AG04450 (cell line): ENCODE measurements around the gene HDAC5. TPM values are rescaled to one million over a fixed set of nuclear protein-coding genes. Genes with fewer than 3 reads are reported as not detected.

Experiments
- CTCF ChIA-PET: fragments of 300-600, 350-600 bp; formaldehyde crosslinking; extraction: SDS; loops from one replicate; lab custom pipeline; 2022; ENCODE audit warnings: antibody characterized with exemption, inconsistent platforms; lab: Charles Lee
- POLR2A ChIA-PET: fragments of 350-600 bp; formaldehyde crosslinking; extraction: SDS; loops from one replicate; lab custom pipeline; 2021; ENCODE audit warnings: antibody characterized with exemption, inconsistent platforms; lab: Yijun Ruan, JAX
- DNase-seq: peaks from one replicate; pipeline ENCODE4 v3.0.0-alpha.2; 2011; ENCODE audit warnings: low read depth, low spot score
- H3K27ac ChIP-seq: one replicate; pipeline ENCODE4 v1.5.1; 2012; ENCODE audit warnings: low read depth, low read length, control low read depth
- H3K27me3 ChIP-seq: one replicate; pipeline ENCODE4 v1.6.0; 2012; ENCODE audit warnings: low read length; ENCODE audit not compliant: control insufficient read depth, insufficient read depth
- H3K4me3 ChIP-seq: 2 replicates; pipeline ENCODE4 v1.5.1; 2011; ENCODE audit warnings: mild to moderate bottlenecking, low read depth, low read length, control low read depth
- H3K9me3 ChIP-seq: 2 replicates; pipeline ENCODE4 v1.5.1; 2012; ENCODE audit warnings: low read length; ENCODE audit not compliant: control insufficient read depth, insufficient read depth
- polyA plus RNA-seq: library from polyadenylated mRNA; depleted of rRNA; stranded (reverse); fragments of >200 nt; gene quantifications from 2 replicates; pipeline ENCODE4 v1.2.3, GENCODE V29; 2011
- TF ChIP-seq, protein P1 (sequence below): IDR thresholded peaks from 2 replicates; pipeline ENCODE4 v1.5.1; 2011; ENCODE audit warnings: low read depth, low read length, control low read depth, inconsistent platforms

HDAC5 gene
- polyA plus RNA-seq, 1 experiment = 21.3 TPM

DNA sequence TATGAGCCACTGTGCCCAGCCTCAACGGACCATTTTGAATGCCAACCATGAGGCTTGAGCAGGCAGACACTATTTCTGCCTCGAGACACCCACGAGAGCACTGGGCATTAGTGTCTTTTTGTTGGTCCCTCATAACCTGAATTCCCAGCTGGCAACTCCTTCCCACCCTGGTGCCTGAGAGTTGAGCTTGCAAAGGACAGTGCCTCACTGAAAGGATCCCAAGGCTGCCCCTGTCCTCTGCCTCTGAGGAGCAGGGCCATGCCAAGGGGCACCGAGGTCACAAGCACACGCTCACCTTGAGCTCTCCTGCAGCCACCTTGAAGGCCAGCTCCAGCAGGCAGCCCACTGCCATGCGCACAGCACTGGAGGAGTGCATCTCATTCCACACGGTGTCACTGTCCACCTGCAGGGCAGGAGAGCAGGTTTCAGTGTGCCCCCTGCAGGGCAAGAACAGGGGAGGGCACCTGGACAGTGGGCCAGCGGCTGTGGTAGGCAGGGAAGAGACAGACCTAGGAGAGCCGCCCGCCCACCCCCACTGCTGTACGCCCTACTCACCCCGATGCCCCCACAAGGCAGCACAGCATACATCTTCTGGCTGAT lies 40.1 kb downstream of the HDAC5 start:
- Histone ChIP-seq H3K27me3 (no peaks in the 10 kb centered on the region), H3K9me3 (no peaks in the 10 kb centered on the region), H3K4me3 (no peak overlapping the region), H3K27ac (no peak overlapping the region)
- TF ChIP-seq, protein P1, sequence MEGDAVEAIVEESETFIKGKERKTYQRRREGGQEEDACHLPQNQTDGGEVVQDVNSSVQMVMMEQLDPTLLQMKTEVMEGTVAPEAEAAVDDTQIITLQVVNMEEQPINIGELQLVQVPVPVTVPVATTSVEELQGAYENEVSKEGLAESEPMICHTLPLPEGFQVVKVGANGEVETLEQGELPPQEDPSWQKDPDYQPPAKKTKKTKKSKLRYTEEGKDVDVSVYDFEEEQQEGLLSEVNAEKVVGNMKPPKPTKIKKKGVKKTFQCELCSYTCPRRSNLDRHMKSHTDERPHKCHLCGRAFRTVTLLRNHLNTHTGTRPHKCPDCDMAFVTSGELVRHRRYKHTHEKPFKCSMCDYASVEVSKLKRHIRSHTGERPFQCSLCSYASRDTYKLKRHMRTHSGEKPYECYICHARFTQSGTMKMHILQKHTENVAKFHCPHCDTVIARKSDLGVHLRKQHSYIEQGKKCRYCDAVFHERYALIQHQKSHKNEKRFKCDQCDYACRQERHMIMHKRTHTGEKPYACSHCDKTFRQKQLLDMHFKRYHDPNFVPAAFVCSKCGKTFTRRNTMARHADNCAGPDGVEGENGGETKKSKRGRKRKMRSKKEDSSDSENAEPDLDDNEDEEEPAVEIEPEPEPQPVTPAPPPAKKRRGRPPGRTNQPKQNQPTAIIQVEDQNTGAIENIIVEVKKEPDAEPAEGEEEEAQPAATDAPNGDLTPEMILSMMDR = no peak
- no peak for DNase-seq
- ChIA-PET POLR2A (interaction anchor here (0.6 to 0.7 kb wide), 2 partner anchors 67 to 139 kb away, joined by 3 to 6 read pairs; no protein-coding TSS in a partner anchor), CTCF (interaction anchor here (1.1 to 1.4 kb wide), 4 partner anchors 10 to 33 kb away, joined by 3 to 6 read pairs (median 5); no protein-coding TSS in a partner anchor)

- no peaks in the 10 kb centered on the region for H3K9me3 ChIP-seq
- H3K4me3 ChIP-seq = no peak overlapping the region
- TF ChIP-seq, protein P1 = no peak
- no peak for DNase-seq
- ChIA-PET POLR2A (interaction anchor here (0.8 kb wide), 1 partner anchor 26 kb away, joined by 3 read pairs; no protein-coding TSS in a partner anchor), CTCF (no interaction called here)
- H3K27ac ChIP-seq = no peak overlapping the region
- no peaks in the 10 kb centered on the region for H3K27me3 ChIP-seq
These were observed 41.0 kb downstream of the HDAC5 start for GRCh38 chr17:44082256-44082927.

GRCh38 chr17:44081681-44082080 lies 41.8 kb downstream of the HDAC5 start:
- no peak for DNase-seq
- Histone ChIP-seq H3K9me3 (no peaks in the 10 kb centered on the region), H3K27me3 (no peaks in the 10 kb centered on the region), H3K27ac (peak overlapping the region; percentile 3), H3K4me3 (no peak overlapping the region)
- TF ChIP-seq, protein P1 = no peak
- CTCF ChIA-PET = no interaction called here
- POLR2A ChIA-PET = interaction anchor here (0.8 kb wide), 1 partner anchor 27 kb away, joined by 3 read pairs; no protein-coding TSS in a partner anchor

DNA sequence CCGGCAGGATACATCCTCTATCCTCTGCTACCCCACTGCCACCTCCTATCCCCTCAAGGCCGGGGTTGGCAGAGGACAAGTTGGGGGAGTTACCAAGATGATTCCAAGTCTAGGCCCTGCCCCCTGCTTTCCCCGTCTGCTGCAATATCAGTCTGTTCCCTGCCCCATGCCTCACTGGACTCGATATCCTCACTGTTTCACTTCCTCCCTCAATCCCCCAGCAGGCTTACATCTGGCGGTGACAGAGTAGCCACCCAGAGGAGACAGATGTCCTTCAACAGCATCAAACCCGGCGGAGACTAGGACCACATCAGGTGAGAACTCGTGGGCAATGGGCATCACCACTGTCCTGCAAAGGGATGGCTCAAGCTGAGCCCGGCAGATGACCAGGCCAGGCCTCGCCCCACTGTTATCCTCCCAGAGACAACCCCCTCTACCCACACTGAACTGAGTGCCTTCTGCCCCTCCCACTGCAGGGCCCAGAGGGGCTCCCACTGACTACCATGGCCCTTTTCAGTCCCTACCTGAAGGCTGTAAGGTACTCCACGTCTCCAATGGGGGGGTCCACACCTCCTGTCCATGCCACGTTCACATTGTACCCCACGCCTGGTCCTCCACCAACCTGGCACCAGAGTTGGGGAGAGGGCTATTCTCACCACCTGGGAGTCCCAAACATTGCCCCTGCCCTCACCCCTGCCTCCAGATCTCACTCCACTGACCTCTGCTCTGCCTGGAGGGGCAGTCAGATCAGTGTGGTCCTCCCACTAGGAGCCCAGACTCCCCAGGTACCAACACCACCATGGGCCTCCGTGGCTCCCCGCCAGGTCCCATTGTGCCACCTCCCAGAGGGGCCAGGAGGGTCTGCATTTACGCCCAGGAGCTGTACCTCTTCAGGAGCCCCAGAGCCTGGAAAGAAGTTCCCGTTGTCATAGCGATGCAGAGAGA lies 43.3 kb downstream of the HDAC5 start:
- no peak for DNase-seq
- ChIA-PET POLR2A (interaction anchor here (0.6 kb wide), 1 partner anchor 28 kb away, joined by 9 read pairs; no protein-coding TSS in a partner anchor), CTCF (no interaction called here)
- H3K27ac ChIP-seq = no peak overlapping the region
- H3K9me3 ChIP-seq = no peaks in the 10 kb centered on the region
- no peaks in the 10 kb centered on the region for H3K27me3 ChIP-seq
- no peak overlapping the region for H3K4me3 ChIP-seq
- TF ChIP-seq, protein P1 = no peak
